HFF-Myc (cell line): Measurements from ENCODE around the gene S100A2.

ENCODE experiments used
- DNase-seq: peaks from one replicate; pipeline ENCODE4 v3.0.0-alpha.2; 2011; ENCODE audit warnings: low read depth; ENCODE audit errors: extremely low read depth
- H3K4me3 ChIP-seq: replicated peaks from 2 replicates; pipeline ENCODE4 v1.5.1; 2011; ENCODE audit warnings: low read depth, mild to moderate bottlenecking, control low read depth, low read length
- TF ChIP-seq, protein P1 (sequence below): IDR thresholded peaks from 2 replicates; pipeline ENCODE4 v1.5.1; 2012; ENCODE audit warnings: mild to moderate bottlenecking, low read depth, low read length, control low read depth; ENCODE audit errors: missing control alignments

The S100A2 gene

DNA sequence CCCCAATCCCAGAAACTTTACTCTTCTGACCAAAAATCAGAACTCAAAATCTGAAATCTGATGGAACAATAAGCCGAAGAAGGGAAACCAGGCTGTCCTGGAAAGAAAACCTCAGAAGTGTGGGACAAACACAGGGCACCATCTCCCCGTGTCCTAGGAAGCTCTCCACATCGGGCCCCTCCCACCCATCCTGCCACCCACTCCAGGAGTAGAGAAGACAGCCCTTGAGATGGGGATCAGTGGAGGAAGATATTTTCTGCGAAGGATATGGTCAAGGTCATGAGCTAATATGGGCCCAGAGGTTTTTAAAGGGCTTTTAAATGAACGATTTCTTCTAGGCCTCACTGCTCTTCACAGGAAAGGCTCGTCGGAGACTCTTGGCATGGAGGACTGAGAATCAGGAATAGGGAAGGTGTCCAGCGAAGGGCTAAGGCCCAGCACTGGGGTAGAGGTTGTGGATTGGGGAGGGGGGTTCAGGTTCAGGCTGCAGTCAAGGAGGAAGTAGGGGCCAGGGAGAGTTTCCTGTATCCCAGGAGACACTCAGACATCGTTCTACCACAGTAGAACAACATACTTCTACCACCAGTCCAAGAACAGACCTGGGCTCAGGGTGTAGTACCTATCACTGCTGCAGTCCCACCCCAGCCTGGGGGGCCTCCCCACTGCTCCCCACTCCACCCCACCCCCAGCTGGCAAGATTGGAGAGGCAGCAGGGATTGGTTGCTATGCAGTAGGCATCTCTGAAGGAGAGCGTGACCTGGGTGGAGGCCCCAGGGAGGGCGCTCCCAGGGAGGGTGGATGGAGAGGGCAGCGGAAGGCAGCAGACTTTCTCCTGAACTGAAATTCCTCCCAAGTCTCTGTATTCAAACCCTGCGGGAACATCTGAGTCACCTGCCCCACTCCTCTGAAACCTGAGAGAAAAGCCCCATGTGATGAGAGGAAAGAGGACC is 23.7 kb downstream of the S100A2 start:
- TF ChIP-seq, protein P1, sequence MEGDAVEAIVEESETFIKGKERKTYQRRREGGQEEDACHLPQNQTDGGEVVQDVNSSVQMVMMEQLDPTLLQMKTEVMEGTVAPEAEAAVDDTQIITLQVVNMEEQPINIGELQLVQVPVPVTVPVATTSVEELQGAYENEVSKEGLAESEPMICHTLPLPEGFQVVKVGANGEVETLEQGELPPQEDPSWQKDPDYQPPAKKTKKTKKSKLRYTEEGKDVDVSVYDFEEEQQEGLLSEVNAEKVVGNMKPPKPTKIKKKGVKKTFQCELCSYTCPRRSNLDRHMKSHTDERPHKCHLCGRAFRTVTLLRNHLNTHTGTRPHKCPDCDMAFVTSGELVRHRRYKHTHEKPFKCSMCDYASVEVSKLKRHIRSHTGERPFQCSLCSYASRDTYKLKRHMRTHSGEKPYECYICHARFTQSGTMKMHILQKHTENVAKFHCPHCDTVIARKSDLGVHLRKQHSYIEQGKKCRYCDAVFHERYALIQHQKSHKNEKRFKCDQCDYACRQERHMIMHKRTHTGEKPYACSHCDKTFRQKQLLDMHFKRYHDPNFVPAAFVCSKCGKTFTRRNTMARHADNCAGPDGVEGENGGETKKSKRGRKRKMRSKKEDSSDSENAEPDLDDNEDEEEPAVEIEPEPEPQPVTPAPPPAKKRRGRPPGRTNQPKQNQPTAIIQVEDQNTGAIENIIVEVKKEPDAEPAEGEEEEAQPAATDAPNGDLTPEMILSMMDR = no peak
- H3K4me3 ChIP-seq = no peak overlapping the region
- no peak for DNase-seq

DNA sequence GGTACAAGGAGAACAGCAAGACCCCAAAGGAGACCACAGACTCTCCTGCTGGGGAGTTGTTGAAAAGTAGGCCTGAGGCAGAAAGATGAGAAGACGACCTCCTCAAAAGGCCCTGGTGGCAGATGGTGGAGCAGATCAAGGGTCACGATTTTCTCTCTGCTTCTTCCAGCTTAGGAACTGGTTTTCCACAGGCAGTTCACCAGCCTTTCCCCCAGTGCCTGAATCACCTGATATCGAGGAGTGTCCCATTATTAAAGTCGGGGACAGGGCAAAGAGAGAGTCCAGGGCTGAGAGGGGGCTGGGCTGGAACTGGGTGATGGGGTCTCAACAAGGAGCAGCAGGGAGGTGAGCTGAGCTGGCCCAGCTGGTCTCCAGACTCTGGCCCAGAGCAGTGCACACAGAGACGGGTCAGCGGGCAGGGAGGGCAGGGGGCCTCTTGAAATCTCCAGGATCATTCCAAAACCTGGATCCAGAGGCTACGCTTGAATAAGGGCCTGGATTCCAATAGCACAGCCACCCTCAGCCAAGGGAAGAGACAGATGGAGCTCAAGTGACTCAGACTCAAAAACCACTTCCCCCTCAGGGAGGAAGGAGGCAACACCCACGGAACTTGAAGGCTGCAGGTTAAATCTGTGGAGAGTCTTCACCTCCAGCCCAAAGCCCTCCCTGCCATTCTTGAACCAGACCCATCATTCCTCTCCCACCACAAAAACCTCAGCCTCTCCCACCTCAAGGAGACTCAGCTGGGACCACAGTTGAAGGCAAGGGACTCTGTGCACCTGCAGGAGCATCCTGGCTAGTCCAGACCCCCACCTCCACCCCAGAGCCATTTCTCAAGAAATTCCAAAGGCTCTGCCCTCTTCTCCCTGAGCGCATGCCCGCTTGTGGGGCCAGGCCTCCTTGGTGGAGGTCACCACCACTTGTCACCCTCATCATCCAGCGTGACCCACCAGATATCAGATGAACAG is 25.0 kb downstream of the S100A2 start, which contains the start of gene S100A5:
S100A5 (minus strand) TSS at position 541 of the 968 bp plus-strand sequence. CDS start 743 bp downstream, outside the sequence.
- no peak within 1 kb of the TSS for H3K4me3 ChIP-seq
- TF ChIP-seq, protein P1 = no peak
- no peak for DNase-seq

DNA sequence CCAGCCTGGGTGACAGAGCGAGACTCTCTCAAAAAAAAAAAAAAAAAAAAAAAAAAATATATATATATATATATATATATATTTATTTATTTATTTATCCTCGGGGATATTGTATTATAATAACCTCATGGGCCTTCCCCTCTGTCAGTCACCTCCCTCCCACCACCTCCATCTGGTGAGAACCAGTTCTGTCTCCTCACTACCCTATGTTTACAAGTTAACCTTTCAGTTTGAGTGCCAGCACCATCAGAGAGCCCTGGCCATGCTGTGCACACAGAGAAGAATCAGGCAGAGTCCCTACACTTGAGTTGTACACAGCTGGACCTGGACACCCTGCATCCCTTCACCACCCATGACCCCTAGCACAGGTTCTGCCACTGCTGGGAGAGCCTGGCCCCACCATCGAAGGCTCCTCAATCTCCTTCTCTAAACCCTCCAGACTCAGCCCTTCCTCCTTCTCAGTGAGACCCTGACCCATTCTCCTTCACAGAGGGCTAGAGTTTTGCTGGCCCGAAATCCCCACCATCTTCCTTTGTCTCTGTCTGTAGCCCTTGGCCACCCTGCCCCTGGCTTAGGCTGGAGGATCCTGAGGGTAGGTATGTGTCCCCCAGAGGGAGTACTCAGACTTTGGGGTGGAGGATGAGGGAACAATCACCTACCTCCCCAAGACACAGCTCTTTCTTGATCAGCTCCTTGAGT is 26.1 kb downstream of the S100A2 start:
- DNase-seq = no peak
- TF ChIP-seq, protein P1 = no peak
- no peak overlapping the region for H3K4me3 ChIP-seq

DNA sequence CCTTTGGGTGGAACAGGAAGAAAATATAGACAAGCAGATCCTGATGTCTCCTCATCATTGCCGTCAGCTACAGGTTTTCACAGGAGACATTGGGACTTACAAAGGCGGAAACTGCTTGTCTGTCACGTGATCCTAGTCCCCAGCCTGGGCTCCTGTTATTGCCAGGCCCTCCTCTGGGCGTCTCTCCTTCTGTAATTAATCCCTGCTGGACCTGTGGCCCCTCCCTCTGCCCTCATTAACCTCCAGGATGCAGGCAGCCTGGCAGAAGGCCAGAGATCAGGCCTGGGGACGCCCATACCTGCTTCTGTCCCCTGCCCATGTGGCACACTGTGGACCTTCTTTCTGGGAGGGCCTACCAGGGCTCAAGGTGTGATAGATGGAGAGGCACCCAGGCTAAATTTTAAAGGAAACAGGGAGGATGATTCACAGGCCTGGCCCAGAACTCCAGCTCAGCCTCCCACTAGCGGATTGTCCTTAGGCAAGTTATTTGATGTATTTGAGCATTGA is 27.3 kb downstream of the S100A2 start:
- H3K4me3 ChIP-seq = no peak overlapping the region
- TF ChIP-seq, protein P1 = no peak
- no peak for DNase-seq

DNA sequence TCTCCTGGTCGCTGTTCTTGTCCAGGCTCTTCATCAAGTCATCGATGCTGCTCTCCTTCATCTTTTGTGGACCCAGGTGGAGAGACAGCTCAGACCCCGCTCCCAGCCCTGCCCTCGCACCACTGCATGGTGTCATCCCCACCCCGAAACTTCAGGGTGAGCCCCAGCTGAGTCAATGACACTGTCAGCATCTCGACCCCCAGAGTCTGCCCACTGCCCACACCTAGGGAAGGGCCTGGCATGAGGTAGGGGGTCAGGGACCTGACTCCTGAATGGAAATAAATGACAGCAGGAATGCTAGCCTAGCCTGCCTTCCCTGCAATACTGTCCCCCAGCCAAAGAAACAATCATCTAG is 28.3 kb downstream of the S100A2 start:
- TF ChIP-seq, protein P1 = no peak
- H3K4me3 ChIP-seq = no peak overlapping the region
- DNase-seq = no peak
